PC-3 (cell line): Measurements from ENCODE around the gene TPH1. TPM values are rescaled to one million over a fixed set of nuclear protein-coding genes. Genes with fewer than 3 reads are reported as not detected.

Experiments
- ATAC-seq: fragments of 200-7000 bp; cut with Tn5 transposase; 2 replicates; pipeline ENCODE4 v1.9.1; 2020; ENCODE audit warnings: mild to moderate bottlenecking, moderate library complexity
- BruUV-seq: library from RNA; stranded (reverse); fragments of 400-500 nt; replicated peaks from 2 replicates; lab custom pipeline; 2021; lab: Mats Ljungman, UMichigan
- CTCF ChIA-PET: fragments of 300-600 bp; sonication (Branson Sonifier 250); formaldehyde crosslinking; loops from one replicate; lab custom pipeline; 2022; ENCODE audit warnings: antibody characterized with exemption; lab: Charles Lee
- POLR2A ChIA-PET: fragments of 300-600 bp; sonication (Branson Sonifier 250); formaldehyde crosslinking; loops from one replicate; lab custom pipeline; 2022; ENCODE audit warnings: antibody characterized with exemption; ENCODE audit not compliant: unreplicated experiment; lab: Charles Lee
- DNase-seq: peaks from one replicate; pipeline ENCODE4 v3.0.0-alpha.2; 2015
- H2AFZ ChIP-seq: fragments of 300-600 bp; sonication (generic); 2 replicates; pipeline ENCODE4 v1.6.0; 2016; ENCODE audit warnings: antibody characterized with exemption, low read length
- H3F3A ChIP-seq: fragments of 300-600 bp; sonication (generic); one replicate; pipeline ENCODE4 v1.6.0; 2017; ENCODE audit warnings: antibody characterized with exemption, low read length, control low read depth, mild to moderate bottlenecking; ENCODE audit not compliant: unreplicated experiment
- H3K27ac ChIP-seq: fragments of 300-600 bp; sonication (generic); 2 replicates; pipeline ENCODE4 v1.5.1; 2016; ENCODE audit warnings: mild to moderate bottlenecking, low read length
- H3K27me3 ChIP-seq: fragments of 300-600 bp; sonication (generic); 2 replicates; pipeline ENCODE4 v1.6.1; 2016; ENCODE audit warnings: low read length, mixed read lengths
- H3K36me3 ChIP-seq: fragments of 300-600 bp; sonication (generic); 2 replicates; pipeline ENCODE4 v1.6.1; 2016; ENCODE audit warnings: low read depth, mixed run types, low read length, mixed read lengths
- H3K4me1 ChIP-seq: fragments of 300-600 bp; sonication (generic); 2 replicates; pipeline ENCODE4 v1.5.1; 2016; ENCODE audit warnings: low read length; ENCODE audit not compliant: insufficient read depth
- H3K4me2 ChIP-seq: fragments of 300-600 bp; sonication (generic); 2 replicates; pipeline ENCODE4 v1.6.0; 2016; ENCODE audit warnings: low read length
- H3K4me3 ChIP-seq: fragments of 300-600 bp; sonication (generic); 2 replicates; pipeline ENCODE4 v1.5.1; 2016; ENCODE audit warnings: mild to moderate bottlenecking, low read length, mixed read lengths
- H3K79me2 ChIP-seq: fragments of 300-600 bp; sonication (generic); 2 replicates; pipeline ENCODE4 v1.6.1; 2017; ENCODE audit warnings: low read length, mixed read lengths
- H3K9ac ChIP-seq: fragments of 300-600 bp; sonication (generic); 2 replicates; pipeline ENCODE4 v1.6.0; 2016; ENCODE audit warnings: mild to moderate bottlenecking, low read length
- H3K9me2 ChIP-seq: fragments of 300-600 bp; sonication (generic); replicated peaks from 2 replicates; pipeline ENCODE4 v1.6.1; 2016; ENCODE audit warnings: mixed run types, low read length, mixed read lengths
- H3K9me3 ChIP-seq: fragments of 300-600 bp; sonication (generic); 2 replicates; pipeline ENCODE4 v1.6.1; 2016; ENCODE audit warnings: low read length, mixed read lengths
- H4K20me1 ChIP-seq: fragments of 300-600 bp; sonication (generic); 2 replicates; pipeline ENCODE4 v1.6.1; 2016; ENCODE audit warnings: low read length, mixed read lengths
- CTCF ChIP-seq: fragments of 300-600 bp; sonication (generic); conservative IDR thresholded peaks from 2 replicates; pipeline ENCODE4 v1.5.1; 2017; ENCODE audit warnings: antibody characterized with exemption, low read depth, mild to moderate bottlenecking, low read length
- EZH2 ChIP-seq: fragments of 300-600 bp; sonication (generic); IDR thresholded peaks from one replicate; pipeline ENCODE4 v1.6.1; 2017; ENCODE audit warnings: antibody characterized with exemption, mild to moderate bottlenecking, low read length; ENCODE audit not compliant: unreplicated experiment
- EZH2phosphoT487 ChIP-seq: fragments of 300-600 bp; sonication (generic); IDR thresholded peaks from 2 replicates; pipeline ENCODE4 v1.6.1; 2018; ENCODE audit warnings: mild to moderate bottlenecking, antibody characterized with exemption, low read length, borderline replicate concordance
- intact Hi-C: fragments of 100-400 bp; cut with micrococcal nuclease; formaldehyde crosslinking; loops from 2 replicates; pipeline ENCODE4 v1.9.0; 2023
- total RNA-seq: library from RNA; depleted of rRNA; stranded (reverse); fragments of >200 nt; gene quantifications from 2 replicates; pipeline ENCODE4 v1.2.3, GENCODE V29; 2014

TPH1 gene
- total RNA-seq, 1 experiment from 2014 or later = 0.07 TPM

- TF ChIP-seq CTCF (no peak), EZH2 (no peak), EZH2phosphoT487 (no peak)
- ChIA-PET CTCF (no interaction called here), POLR2A (no interaction called here)
- Histone ChIP-seq H3K9ac (no peak overlapping the region), H3K9me2 (no peaks in the 10 kb centered on the region), H3K4me2 (no peak overlapping the region), H3K4me3 (no peak overlapping the region), H3K9me3 (no peaks in the 10 kb centered on the region), H3K27me3 (no peaks in the 10 kb centered on the region), H3F3A (no peaks in the 10 kb centered on the region), H3K79me2 (no peaks in the 10 kb centered on the region), H3K36me3 (no peaks in the 10 kb centered on the region), H3K4me1 (no peaks in the 10 kb centered on the region), H3K27ac (no peak overlapping the region), H4K20me1 (no peaks in the 10 kb centered on the region), H2AFZ (no peak overlapping the region)
- ATAC-seq (peak; percentile 67), DNase-seq (peak; percentile 30)
- intact Hi-C loops = no loop called here
- no TSS peak for BruUV-seq
These were observed 17.1 kb upstream of the TPH1 start for GRCh38 chr11:18063125-18063524.

- Histone ChIP-seq H3K4me2 (no peak overlapping the region), H3K36me3 (no peaks in the 10 kb centered on the region), H3K9ac (no peak overlapping the region), H3K79me2 (no peaks in the 10 kb centered on the region), H4K20me1 (no peaks in the 10 kb centered on the region), H3K9me2 (no peaks in the 10 kb centered on the region), H2AFZ (no peak overlapping the region), H3K27ac (no peak overlapping the region), H3K9me3 (no peaks in the 10 kb centered on the region), H3K4me1 (no peaks in the 10 kb centered on the region), H3K27me3 (no peaks in the 10 kb centered on the region), H3F3A (no peaks in the 10 kb centered on the region), H3K4me3 (no peak overlapping the region)
- intact Hi-C loops = no loop called here
- no TSS peak for BruUV-seq
- ChIA-PET CTCF (no interaction called here), POLR2A (no interaction called here)
- TF ChIP-seq CTCF = no peak
- ATAC-seq (no peak), DNase-seq (no peak)
These were observed 15.3 kb upstream of the TPH1 start for GRCh38 chr11:18061351-18061750.

- H3K27me3 ChIP-seq = no peaks in the 10 kb centered on the region
- H3K36me3 ChIP-seq = no peaks in the 10 kb centered on the region
- H3K4me2 ChIP-seq = no peak overlapping the region
- TF ChIP-seq EZH2phosphoT487 (no peak), EZH2 (no peak), CTCF (no peak)
- H3K79me2 ChIP-seq = no peaks in the 10 kb centered on the region
- CTCF ChIA-PET = no interaction called here
- no peak for ATAC-seq
- H3K4me1 ChIP-seq = no peaks in the 10 kb centered on the region
- no peaks in the 10 kb centered on the region for H3F3A ChIP-seq
- no TSS peak for BruUV-seq
- no peak overlapping the region for H3K27ac ChIP-seq
- H2AFZ ChIP-seq = no peak overlapping the region
- H3K9me2 ChIP-seq = no peaks in the 10 kb centered on the region
- intact Hi-C loops = no loop called here
- H4K20me1 ChIP-seq = no peaks in the 10 kb centered on the region
- no peak overlapping the region for H3K4me3 ChIP-seq
- no peak overlapping the region for H3K9ac ChIP-seq
- POLR2A ChIA-PET = no interaction called here
- no peaks in the 10 kb centered on the region for H3K9me3 ChIP-seq
- no peak for DNase-seq
These were observed 10.6 kb upstream of the TPH1 start for GRCh38 chr11:18056561-18057181.
